GM12801 (cell line): ENCODE measurements around the gene ZNF783.

Source experiments
- CTCF ChIP-seq: IDR thresholded peaks from one replicate; pipeline ENCODE4 v1.5.1; 2011; ENCODE audit warnings: control low read depth; ENCODE audit not compliant: insufficient read length; ENCODE audit errors: extremely low read depth

Gene ZNF783

GRCh38 chr7:149248777-149249176, 13.2 kb upstream of the ZNF783 start:
- no peak for TF ChIP-seq CTCF

- TF ChIP-seq CTCF, result no peak
Observed at GRCh38 chr7:149252378-149252777, 9.6 kb upstream of the ZNF783 start.

GRCh38 chr7:149253665-149254064, 8.3 kb upstream of the ZNF783 start:
- TF ChIP-seq CTCF, result no peak

- TF ChIP-seq CTCF, result no peak
Observed at GRCh38 chr7:149254181-149254858, 7.7 kb upstream of the ZNF783 start.

GRCh38 chr7:149255174-149255573, 6.8 kb upstream of the ZNF783 start:
- TF ChIP-seq CTCF, result no peak

GRCh38 chr7:149256568-149256967, 5.4 kb upstream of the ZNF783 start:
- no peak for TF ChIP-seq CTCF

- TF ChIP-seq CTCF, result no peak
Observed at GRCh38 chr7:149257146-149257545, 4.8 kb upstream of the ZNF783 start.
